Measurements from ENCODE around the gene EDAR. TPM values are rescaled to one million over a fixed set of nuclear protein-coding genes. Genes with fewer than 3 reads are reported as not detected.

The EDAR gene
- total RNA-seq, 1 donor from 2014 or later, result not detected

- DNase-seq (ENCODE audit: low read depth) (no peak), FAIRE-seq (no peak)
- no peak overlapping the region for H3K9ac ChIP-seq (ENCODE audit: low read length)
- H3K4me3 Mint-ChIP-seq (ENCODE audit: unreplicated experiment), result no peak overlapping the region
- H3K27ac Mint-ChIP-seq (ENCODE audit: unreplicated experiment), result no peak overlapping the region
- H3K4me1 ChIP-seq (ENCODE audit: insufficient read depth, low read length), result no peaks in the 10 kb centered on the region
- no peaks in the 10 kb centered on the region for H3K36me3 ChIP-seq (ENCODE audit: insufficient read depth, low read length)
- no peaks in the 10 kb centered on the region for H3K79me2 ChIP-seq (ENCODE audit: insufficient read depth, low read length)
- H4K20me1 ChIP-seq (ENCODE audit: insufficient read depth, low read length), result peaks cover 3% of the 10 kb centered on the region
- no peaks in the 10 kb centered on the region for H3K36me3 Mint-ChIP-seq (ENCODE audit: low read depth, unreplicated experiment)
- H3K9me3 Mint-ChIP-seq (ENCODE audit: unreplicated experiment), result no peaks in the 10 kb centered on the region
- TF ChIP-seq, protein P1, sequence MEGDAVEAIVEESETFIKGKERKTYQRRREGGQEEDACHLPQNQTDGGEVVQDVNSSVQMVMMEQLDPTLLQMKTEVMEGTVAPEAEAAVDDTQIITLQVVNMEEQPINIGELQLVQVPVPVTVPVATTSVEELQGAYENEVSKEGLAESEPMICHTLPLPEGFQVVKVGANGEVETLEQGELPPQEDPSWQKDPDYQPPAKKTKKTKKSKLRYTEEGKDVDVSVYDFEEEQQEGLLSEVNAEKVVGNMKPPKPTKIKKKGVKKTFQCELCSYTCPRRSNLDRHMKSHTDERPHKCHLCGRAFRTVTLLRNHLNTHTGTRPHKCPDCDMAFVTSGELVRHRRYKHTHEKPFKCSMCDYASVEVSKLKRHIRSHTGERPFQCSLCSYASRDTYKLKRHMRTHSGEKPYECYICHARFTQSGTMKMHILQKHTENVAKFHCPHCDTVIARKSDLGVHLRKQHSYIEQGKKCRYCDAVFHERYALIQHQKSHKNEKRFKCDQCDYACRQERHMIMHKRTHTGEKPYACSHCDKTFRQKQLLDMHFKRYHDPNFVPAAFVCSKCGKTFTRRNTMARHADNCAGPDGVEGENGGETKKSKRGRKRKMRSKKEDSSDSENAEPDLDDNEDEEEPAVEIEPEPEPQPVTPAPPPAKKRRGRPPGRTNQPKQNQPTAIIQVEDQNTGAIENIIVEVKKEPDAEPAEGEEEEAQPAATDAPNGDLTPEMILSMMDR (IDR thresholded peaks at IDR 0.05; ENCODE audit: insufficient read depth, low read depth, low read length), result no peak
- TF ChIP-seq EZH2 (IDR thresholded peaks at IDR 0.05; ENCODE audit: insufficient read depth, low read length), result no peak
- H3K4me2 ChIP-seq (ENCODE audit: low read length), result no peak overlapping the region
- H3K9me3 ChIP-seq (ENCODE audit: insufficient read depth, low read depth, low read length), result no peaks in the 10 kb centered on the region
- no peaks in the 10 kb centered on the region for H3K4me1 Mint-ChIP-seq (ENCODE audit: low read depth, unreplicated experiment)
- H3K27ac ChIP-seq (ENCODE audit: low read depth, low read length), result no peak overlapping the region
- no peak overlapping the region for H3K4me3 ChIP-seq (ENCODE audit: insufficient read depth, low read depth, low read length)
- no peak overlapping the region for H2AFZ ChIP-seq (ENCODE audit: low read depth, low read length)
- H3K27me3 ChIP-seq (ENCODE audit: insufficient read depth, low read length), result peaks cover 40% of the 10 kb centered on the region
- H3K27me3 Mint-ChIP-seq (ENCODE audit: low read depth, unreplicated experiment), result peaks cover 77% of the 10 kb centered on the region
Measured at GRCh38 chr2:108929807-108930425, 59.1 kb downstream of the EDAR start.

DNA sequence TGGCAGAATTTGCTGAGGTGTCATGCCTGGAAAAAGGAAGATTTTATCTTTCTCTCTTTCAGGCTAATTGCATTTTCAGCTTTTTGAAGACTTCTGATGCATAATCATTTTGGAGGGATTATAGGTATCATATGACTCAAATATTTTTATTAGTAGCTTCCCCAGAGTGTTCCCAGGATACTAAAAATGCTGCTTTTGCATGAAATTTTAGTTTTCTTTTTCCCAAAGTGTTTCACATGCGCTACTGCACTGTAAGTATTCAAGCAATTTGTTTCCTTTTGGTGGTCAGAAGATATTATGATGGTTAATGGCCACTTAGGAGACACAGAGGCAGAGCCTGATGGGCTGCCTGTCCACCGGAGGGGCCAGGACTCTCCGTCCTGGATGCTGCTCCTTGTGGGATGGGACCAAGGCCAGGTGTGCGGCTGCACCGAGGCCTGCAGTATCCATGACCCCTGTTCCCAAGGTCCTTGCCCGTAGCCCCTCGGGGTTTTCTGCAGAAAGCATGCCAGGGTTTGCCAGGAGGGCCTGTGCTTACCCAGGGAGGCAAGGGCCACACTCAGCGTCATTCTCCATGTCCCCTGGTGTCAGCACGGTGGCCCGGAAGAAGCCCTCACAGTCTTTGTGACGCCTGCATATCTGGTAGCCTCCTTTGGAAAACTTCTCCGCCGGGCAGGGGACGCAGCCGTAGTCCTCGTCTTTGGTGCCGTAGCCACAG is 60.2 kb downstream of the EDAR start:
- Histone ChIP-seq H3K27me3 (ENCODE audit: insufficient read depth, low read length) (peaks cover 36% of the 10 kb centered on the region), H3K4me1 (ENCODE audit: insufficient read depth, low read length) (no peaks in the 10 kb centered on the region), H3K27ac (ENCODE audit: low read depth, low read length) (no peak overlapping the region), H3K4me2 (ENCODE audit: low read length) (no peak overlapping the region), H3K4me3 (ENCODE audit: insufficient read depth, low read depth, low read length) (no peak overlapping the region), H3K9me3 (ENCODE audit: insufficient read depth, low read depth, low read length) (no peaks in the 10 kb centered on the region), H2AFZ (ENCODE audit: low read depth, low read length) (no peak overlapping the region), H3K79me2 (ENCODE audit: insufficient read depth, low read length) (no peaks in the 10 kb centered on the region), H3K36me3 (ENCODE audit: insufficient read depth, low read length) (no peaks in the 10 kb centered on the region), H4K20me1 (ENCODE audit: insufficient read depth, low read length) (peaks cover 3% of the 10 kb centered on the region), H3K9ac (ENCODE audit: low read length) (no peak overlapping the region)
- Mint-ChIP-seq H3K27me3 (ENCODE audit: low read depth, unreplicated experiment) (peaks cover 77% of the 10 kb centered on the region), H3K9me3 (ENCODE audit: unreplicated experiment) (no peaks in the 10 kb centered on the region), H3K27ac (ENCODE audit: unreplicated experiment) (no peak overlapping the region), H3K36me3 (ENCODE audit: low read depth, unreplicated experiment) (no peaks in the 10 kb centered on the region), H3K4me1 (ENCODE audit: low read depth, unreplicated experiment) (no peaks in the 10 kb centered on the region), H3K4me3 (ENCODE audit: unreplicated experiment) (no peak overlapping the region)
- FAIRE-seq (no peak), DNase-seq (ENCODE audit: low read depth) (no peak)
- TF ChIP-seq, protein P1 (IDR thresholded peaks at IDR 0.05; ENCODE audit: insufficient read depth, low read depth, low read length), result no peak
- no peak for TF ChIP-seq EZH2 (IDR thresholded peaks at IDR 0.05; ENCODE audit: insufficient read depth, low read length)

Measured in astrocyte (in vitro differentiated cells and primary cell).